GM21528 (cell line): ENCODE measurements around the gene SLC66A2.
"Not testable (repeated sequence)": the region's sequence is repeated elsewhere in the genome, so short reads cannot be mapped to it uniquely, and the experiment has no call there.

Experiments
- ATAC-seq: cut with Tn5 transposase; IDR thresholded peaks from one replicate; pipeline ENCODE4 v1.9.1; 2021; ENCODE audit warnings: mild to moderate bottlenecking, moderate library complexity; ENCODE audit not compliant: unreplicated experiment, low FRiP score

SLC66A2 gene

DNA sequence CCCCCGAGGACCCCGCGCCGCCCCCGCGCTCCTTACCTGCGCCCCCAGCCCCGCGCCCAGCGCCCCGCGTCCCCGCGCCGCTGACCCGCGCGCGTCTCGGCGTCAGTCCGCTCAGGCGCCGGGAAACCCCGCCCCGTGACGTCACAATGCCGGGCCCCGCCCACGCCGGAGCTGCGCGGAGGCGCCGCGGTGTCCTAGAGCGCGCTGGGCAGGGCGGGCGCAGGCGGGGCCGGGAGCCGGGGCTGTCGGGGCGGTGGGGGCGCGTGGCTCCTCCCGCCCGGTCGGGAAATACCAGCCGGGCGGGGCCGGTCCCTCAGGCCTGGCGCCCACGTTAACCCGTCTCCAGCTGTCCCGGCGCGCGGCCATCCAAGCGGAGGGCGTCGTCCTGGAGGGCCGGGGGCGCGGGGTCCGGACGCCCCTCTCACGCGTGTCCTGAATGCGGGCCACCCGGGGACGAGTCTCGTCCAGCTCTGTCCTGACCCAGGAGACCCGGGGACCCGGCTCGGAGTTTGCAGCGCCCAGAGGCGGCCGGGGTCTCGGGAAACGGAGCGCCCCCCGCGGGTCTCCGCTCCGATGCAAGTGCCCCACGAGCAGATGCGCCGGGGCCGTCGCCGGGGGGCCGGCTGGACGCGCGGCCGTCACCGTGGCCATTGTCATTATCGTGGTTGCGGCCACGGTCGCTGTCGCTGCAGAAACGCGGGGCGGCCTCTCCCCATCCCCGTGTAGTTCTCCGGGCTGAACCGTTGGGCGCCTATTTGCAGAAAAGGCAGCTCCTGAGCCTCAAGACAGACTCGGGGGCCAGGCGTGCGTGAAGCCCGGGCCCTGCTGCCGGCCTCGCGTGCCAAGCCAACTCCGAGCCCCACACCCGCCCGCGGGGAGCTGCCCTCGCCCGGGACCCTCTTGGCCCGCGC is at the start of gene SLC66A2:
Gene SLC66A2 (minus strand): TSS at position 109 of the 911 bp plus-strand sequence. CDS start 727 bp downstream, outside the sequence.
- peak; percentile 74 for ATAC-seq

DNA sequence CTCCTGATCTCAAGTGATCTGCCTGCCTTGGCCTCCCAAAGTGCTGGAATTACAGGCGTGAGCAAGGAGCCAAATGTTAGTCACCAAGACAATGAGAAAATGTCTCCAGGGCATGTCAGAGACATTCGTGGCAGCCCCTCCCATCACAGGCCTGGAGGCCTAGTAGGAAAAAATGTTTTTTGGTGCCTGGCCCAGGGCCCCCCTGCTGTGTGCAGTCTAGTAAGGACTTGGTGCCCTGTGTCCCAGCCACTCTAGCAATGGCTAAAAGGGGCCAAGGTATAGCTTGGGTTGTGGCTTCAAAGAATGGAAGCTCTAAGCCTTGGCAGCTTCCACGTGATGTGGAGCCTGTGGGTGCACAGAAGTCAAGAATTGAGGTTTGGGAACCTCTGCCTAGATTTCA is 49.4 kb upstream of the SLC66A2 start:
- ATAC-seq = no peak

DNA sequence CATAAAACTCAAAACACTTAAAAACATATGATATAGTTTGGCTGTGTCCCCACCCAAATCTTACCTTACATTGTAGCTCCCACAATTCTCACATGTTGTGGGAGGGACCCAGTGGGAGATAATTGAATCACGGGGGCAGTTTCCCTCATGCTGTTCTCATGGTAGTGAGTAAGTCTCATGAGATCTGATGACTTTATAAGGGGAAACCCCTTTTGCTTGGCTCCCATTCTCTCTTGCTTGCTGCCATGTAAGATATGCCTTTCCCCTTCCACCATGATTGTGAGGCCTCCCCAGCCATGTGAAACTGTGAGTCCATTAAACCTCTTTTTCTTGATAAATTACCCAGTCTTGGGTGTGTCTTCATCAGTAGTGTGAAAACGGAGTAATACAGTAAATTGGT is 48.2 kb upstream of the SLC66A2 start:
- not testable (repeated sequence) for ATAC-seq

DNA sequence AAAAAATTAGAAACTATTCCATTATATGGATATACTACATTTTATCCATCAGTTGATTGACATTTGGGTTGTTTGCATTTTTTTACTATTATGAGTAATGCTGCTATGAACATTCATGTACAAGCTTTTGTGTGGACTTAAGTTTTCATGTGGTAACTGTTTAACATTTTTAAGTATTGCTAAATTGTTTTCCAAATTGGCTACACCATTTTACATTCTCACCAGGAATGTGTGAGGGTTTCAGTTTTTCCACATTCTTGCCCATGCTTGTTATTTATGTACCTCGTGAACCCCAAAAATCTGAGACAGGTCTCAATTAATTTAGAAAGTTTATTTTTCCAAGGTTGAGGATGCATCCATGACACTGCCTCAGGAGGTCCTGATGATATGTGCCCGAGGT is 40.0 kb upstream of the SLC66A2 start:
- ATAC-seq = no peak

DNA sequence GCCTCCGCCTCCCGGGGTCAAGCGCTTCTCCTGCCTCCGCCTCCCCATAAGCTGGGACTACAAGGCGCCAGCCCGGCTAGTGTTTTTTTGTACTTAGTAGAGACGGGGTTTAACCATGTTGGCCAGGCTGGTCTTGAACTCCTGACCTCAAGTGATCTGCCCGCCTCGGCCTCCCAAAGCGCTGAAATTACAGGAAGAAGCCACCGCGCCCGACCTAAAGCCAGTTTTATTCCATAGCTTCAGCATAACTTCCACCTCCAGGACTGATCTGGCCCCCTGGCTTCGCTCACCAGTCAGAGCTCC is 37.7 kb upstream of the SLC66A2 start:
- ATAC-seq = no peak

DNA sequence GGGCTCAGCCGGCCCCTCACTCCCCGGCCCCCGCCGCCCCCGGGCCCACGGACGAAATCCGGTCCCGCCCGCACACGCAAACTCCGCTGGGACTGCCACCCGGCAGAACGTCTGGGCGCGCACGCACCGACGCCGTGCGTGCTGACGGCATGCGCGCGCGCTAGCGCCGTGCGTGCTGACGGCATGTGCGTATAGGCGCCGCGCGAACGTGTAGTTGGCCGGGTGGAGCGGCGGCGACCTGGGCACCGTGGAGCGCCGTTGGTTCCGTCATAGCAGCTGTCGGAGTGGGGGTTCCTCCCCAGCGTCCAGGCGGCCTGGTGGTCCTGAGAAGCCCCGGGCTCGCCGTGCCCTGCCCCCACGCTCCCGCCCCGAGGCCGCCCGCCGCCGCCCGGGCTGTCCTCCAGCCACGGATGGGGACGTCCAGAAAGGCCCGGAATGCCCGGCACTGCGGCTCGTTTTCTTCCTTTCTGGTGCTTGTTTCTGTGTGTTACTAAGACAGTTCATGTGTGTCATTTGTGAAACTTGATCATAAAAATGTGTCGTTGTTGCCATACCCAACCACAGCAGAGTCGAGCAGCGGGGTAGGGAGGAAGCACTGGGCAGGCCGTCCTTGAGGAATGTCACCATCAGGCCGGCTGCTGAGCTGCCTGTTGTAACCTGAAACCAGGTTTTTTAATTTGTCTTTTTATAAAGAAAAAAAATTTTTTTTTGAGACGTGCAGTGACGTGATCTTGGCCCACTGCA is 37.2 kb upstream of the SLC66A2 start, which contains the start of gene TXNL4A:
Gene TXNL4A (minus strand): TSS at position 113 of the 744 bp plus-strand sequence. CDS start 171 bp downstream, outside the sequence.
- peak; percentile 97 for ATAC-seq

DNA sequence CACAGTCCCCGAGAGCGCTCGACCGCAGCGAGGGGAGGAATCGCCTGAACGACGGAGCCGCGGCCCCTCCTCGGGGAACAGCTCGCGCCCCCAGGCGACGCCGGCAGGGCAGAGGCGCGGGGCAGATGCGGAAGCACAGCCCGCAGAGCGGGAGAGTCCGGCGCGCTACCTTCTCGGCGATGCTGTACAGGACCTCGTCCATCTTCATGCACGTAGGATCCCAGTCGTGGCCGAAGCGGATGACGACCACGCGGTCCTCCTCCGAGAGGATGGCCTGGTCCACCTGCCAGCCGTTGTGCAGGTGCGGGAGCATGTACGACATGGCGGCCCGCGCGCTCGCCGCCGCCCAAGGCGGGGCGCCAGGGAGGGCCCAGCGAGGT is 36.6 kb upstream of the SLC66A2 start:
- peak; percentile 75 for ATAC-seq

DNA sequence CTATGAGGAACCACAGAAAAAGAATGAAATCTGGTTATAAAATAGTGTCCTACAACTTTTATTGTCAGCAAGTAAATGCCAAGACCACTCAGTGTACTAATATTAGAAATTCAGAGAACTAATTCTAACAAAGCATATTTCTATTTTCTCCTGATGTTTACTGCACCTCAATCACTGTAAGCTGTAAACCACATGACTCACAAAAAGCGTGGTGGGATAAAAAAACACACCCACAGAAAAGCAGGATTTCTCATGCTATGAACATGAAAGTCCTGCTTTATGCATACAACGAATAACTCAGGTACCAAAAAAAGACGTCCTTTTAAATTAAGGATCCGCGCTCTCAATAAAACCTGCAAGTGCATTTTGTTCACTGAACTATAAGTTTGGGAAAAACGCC is 36.1 kb upstream of the SLC66A2 start:
- no peak for ATAC-seq

DNA sequence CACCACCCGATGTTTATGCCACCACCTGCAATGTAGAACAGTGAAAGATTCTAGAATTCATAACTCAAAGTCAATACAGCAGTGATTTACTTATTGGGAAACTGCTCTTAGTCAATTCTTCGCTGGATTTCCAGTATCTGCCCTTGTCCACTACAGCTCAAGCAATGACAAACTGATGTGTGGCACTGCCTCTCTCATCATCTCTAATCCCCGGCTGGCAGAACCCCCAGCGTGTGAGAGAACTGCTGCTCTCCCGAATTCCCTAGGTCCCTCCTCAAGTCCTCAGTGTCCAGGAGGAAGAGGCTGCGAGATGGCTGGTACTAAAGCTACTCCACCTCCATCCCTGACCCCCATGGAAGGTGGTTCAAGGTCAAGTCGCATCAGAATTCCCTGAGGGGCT is 35.3 kb upstream of the SLC66A2 start:
- no peak for ATAC-seq

DNA sequence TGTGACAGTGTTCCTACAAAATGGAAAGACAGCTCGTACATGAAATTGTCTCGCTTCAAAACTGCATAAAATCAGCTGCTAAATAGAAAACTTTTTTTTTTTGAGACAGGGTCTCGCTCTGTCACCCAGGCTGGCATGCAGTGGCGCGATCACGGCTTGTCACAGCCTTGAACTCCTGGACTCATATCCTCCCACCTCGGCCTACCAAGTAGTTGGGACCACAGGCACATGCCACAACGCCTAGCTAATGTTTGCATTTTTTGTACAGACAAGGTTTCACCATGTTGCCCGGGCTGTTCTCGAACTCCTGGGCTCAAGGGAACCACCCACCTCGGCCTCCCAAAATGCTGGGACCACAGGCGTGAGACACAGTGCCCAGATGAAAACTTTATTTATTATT is 33.7 kb upstream of the SLC66A2 start:
- ATAC-seq = no peak

DNA sequence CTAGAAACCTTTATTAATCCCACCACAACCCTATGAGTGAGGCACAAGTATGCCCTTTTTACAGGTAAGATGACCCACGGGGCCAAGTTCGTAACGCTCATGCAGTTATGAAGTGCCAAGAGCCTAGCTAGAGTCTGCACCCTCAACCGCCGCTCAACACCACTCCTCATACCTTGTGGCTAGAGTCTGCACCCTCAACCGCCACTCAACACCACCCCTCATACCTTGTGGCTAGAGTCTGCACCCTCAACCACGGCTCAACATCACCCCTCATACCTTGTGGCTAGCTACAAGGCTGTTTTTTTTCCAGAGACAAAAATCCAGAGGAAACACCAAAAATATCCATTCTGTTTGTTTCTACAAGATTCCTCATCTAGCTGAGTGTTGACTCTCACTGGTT is 32.3 kb upstream of the SLC66A2 start:
- ATAC-seq = no peak

DNA sequence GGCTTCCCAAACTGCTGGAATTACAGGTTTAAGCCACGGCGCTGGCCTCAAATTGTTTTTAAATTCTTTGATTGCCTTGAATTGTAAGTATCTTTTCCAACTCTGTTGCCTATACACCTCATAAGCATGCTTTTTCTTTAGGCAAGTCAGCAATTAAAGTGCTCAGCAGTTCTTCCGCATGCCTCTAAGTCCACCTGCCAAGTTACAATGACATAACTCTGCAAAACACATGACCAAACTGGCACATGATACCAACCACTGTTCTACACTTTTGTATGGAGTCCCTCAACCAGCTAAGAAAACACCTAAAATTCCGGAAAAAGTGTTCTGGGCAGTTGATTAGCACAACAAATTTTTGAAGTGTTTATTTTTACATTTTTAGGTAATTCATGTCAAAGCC is 31.8 kb upstream of the SLC66A2 start:
- no peak for ATAC-seq

DNA sequence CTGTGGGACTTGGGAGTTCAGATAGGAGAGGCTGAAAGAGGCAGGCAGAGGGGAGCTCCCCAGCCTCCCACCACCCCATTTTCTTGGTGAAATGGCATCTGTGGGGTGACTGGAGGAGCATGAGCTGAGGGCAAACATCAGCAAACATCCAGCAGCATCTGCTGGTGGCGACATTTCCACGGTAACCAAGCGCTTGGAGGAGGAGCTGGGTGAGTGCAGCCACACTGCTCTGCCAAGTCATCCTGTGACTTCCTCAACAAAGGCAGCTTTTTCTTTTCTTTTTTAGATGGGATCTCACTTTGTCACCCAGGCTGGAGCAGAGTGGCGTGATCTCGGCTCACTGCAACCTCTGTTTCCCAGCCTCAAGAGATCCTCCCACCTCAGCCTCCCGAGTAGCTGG is 31.3 kb upstream of the SLC66A2 start:
- no peak for ATAC-seq

DNA sequence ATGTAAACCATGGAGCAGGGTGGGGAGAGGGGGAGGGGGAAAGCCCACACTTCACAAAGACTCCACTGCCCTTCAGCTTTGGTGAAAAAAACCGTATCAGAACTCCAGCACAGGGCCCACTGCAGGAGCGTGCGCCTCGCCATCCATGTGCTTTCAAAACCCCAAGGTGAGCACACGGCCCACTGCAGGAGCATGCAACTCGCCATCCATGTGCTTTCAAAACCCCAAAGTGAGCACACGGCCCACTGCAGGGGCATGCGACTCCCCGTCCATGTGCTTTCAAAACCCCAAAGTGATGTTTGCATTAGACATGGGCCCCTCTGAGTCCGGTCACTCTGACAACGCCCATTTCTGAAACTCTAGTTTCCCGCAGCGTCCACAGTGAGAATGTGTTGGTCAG is 29.1 kb upstream of the SLC66A2 start:
- no peak for ATAC-seq

DNA sequence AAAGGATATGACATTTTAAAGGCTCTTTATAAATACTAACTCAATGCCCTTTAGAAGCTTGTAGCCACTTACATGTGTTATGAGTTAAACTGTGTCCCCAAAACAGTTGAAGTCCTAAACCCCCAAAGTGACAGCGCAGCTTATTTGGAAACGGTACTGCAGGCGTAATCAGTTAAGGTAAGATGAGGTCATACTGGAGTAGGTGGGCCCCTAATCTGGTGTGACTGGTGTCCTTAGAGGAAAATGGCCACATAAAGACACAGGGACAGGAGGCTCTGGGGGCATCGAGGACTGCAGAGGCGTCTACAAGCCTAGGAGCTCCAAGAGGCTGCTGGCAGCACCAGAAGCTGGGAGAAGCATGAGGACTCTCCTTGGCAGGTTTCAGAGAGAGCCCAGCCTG is 28.4 kb upstream of the SLC66A2 start:
- ATAC-seq = no peak

DNA sequence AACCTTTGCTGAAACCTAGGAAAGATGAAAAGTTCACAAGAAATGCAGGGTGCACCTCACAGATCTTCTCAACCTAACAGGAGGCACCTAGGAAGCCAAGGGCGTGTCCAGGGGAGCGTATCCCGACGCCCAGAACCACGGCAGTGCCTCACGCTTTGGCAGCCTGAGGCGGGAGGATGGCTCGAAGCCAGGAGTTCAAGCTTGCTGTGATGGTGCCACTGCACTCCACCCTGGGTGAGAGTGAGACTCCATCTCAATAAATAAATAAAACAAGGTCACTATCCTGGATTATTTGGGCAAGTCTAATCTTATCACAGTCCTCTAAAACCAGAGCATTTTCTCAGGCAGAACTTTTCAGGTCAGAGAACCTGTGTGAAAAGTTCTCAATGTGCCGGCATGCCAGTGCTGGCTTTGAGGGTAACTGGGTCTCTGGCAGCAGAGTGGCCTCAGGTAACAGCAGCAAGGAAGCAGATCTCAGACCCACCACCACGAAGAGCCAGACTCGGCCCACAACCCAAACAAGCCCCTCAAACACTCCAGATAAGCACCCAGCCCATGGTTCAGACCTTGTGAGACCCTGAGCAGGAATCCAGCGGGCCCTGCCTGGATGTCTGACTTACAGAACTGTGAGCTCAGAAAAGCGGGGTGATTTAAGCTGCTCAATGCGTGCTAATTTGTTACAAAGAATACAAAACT is 24.7 kb upstream of the SLC66A2 start:
- ATAC-seq = no peak

DNA sequence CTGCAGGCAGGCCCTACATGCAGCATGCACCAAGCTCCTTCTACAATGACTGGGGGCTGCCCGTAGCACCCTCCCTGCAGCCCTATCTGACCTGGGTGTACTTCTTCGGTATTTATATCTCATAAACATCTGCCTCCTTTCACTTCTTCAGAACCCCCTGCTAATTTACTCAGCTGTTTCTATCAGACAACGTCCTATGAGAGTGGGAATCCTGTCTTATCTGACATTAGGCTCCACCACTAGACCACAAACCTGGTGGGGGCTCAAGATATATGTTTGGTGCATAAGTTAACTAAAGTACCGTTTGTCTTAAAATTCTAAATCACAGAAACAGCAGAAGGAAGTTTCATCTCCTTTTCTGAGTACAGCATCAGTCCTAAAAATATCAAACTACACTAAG is 23.6 kb upstream of the SLC66A2 start:
- no peak for ATAC-seq

DNA sequence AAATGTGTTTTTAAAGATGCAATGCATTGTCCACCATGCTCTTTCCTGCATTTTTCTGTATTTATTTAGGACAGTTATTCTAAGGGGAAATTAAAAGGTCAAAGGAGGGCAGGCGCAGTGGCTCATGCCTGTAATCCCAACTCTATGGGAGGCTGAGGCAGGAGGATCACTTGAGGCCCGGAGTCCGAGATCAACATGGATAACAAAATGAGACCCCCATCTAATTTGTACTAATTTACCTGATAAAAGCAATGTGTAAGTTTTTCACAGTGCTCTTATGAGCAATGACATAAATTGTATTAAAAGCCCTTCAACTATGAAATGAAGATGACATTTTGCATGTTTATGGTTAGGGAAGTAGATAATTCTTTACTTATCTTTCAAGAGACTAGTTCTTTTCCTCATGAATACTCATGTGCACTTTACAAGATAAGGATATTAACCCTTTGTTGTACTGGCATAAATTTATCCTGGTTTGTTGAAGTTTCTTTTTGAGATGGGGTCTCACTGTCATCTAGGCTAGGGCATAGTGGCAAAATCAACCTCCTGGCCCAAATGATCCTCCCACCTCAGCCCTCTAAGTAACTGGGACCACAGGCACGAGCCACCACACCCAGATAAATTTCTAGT is 22.7 kb upstream of the SLC66A2 start:
- ATAC-seq = no peak

DNA sequence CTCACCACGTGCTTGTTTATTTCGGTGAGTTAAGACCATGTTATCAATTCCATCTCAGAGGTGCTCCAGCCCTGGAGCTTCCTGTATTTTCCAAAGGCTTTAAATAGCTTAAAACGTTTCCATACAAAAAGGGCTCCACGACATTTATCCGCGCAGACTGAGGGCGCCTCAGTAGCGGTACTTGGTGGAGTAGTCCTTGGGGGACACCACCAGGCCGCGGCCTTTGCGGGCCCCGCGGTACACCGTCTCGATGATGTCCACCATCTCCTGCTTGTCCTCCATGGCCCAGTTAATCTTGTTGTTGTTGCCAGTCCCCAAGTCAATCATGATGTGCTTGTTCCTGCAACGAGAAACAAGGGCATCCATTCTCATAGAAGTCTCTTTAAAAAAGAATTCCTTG is 22.1 kb upstream of the SLC66A2 start:
- no peak for ATAC-seq

DNA sequence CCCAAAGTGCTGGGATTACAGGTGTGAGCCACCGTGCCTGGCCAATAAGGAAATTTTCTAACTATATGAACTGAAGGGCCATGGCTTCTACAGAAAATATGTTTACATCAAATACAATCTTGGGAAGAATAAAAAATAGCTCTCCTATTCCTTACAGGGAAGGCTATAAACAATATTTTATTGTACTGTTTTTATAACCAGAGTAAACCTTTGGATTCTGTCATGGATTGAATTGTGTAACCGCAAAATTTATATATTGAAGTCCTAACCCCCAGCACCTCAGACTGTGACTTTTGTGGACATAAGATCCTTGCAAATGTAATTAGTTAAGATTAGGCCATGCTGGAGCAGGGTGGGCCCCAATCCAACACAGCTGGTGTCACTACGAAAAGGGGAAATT is 21.3 kb upstream of the SLC66A2 start:
- ATAC-seq = no peak

DNA sequence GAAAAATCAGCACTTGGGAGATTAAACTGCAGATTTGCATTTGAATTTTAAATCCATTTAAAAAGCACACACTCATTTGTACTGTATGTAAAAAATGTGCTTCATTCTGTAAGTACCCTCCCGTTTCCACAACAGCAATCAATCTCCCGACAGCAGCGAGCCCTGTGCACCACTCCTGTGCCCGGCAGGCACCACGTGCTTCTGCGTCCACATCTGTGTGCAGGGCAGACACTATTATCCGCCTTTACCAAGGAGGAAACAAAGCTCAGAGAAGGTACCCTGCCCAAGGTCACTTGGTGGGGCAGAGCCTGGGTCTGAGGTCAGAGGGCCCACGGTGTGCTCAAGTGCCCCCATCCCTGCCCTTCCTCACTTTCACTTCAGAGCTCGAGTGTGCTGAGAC is 20.5 kb upstream of the SLC66A2 start:
- ATAC-seq = no peak
